Measurements from ENCODE around the gene NCF2.

NCF2 gene

GRCh38 chr1:183607322-183607980 is 17.2 kb upstream of the NCF2 start:
- in situ Hi-C loops (cut with HindIII; ENCODE audit: low pct_unique_long_range_greater_than_20kb, low sequenced_read_pairs): no loop called here
- DNase-seq (ENCODE audit: low read depth in 1 of 2, low spot score in 1 of 2): no peak
- TF ChIP-seq JUND (IDR thresholded peaks at IDR 0.05; ENCODE audit: low read depth): no peak

GRCh38 chr1:183605904-183606303 is 15.6 kb upstream of the NCF2 start:
- TF ChIP-seq JUND (IDR thresholded peaks at IDR 0.05; ENCODE audit: low read depth): peak; percentile 91
- in situ Hi-C loops (cut with HindIII; ENCODE audit: low pct_unique_long_range_greater_than_20kb, low sequenced_read_pairs): no loop called here
- peak in 1 of 2 experiments; percentile 92 for DNase-seq (ENCODE audit: low read depth in 1 of 2, low spot score in 1 of 2)

GRCh38 chr1:183604815-183605214 is 14.6 kb upstream of the NCF2 start:
- TF ChIP-seq JUND (IDR thresholded peaks at IDR 0.05; ENCODE audit: low read depth): no peak
- in situ Hi-C loops (cut with HindIII; ENCODE audit: low pct_unique_long_range_greater_than_20kb, low sequenced_read_pairs): no loop called here
- DNase-seq (ENCODE audit: low read depth in 1 of 2, low spot score in 1 of 2): no peak

GRCh38 chr1:183604038-183604808 is 14.0 kb upstream of the NCF2 start:
- DNase-seq (ENCODE audit: low read depth in 1 of 2, low spot score in 1 of 2): no peak
- no peak for TF ChIP-seq JUND (IDR thresholded peaks at IDR 0.05; ENCODE audit: low read depth)
- in situ Hi-C loops (cut with HindIII; ENCODE audit: low pct_unique_long_range_greater_than_20kb, low sequenced_read_pairs): no loop called here

- in situ Hi-C loops (cut with HindIII; ENCODE audit: low pct_unique_long_range_greater_than_20kb, low sequenced_read_pairs): no loop called here
- TF ChIP-seq JUND (IDR thresholded peaks at IDR 0.05; ENCODE audit: low read depth): no peak
- no peak for DNase-seq (ENCODE audit: low read depth in 1 of 2, low spot score in 1 of 2)
These were observed 12.3 kb upstream of the NCF2 start for GRCh38 chr1:183602510-183602909.

- in situ Hi-C loops (cut with HindIII; ENCODE audit: low pct_unique_long_range_greater_than_20kb, low sequenced_read_pairs): no loop called here
- DNase-seq (ENCODE audit: low read depth in 1 of 2, low spot score in 1 of 2): no peak
- TF ChIP-seq JUND (IDR thresholded peaks at IDR 0.05; ENCODE audit: low read depth): no peak
These were observed 10.4 kb upstream of the NCF2 start for GRCh38 chr1:183600634-183601033.

GRCh38 chr1:183600136-183600535 is 9.9 kb upstream of the NCF2 start:
- no peak for TF ChIP-seq JUND (IDR thresholded peaks at IDR 0.05; ENCODE audit: low read depth)
- in situ Hi-C loops (cut with HindIII; ENCODE audit: low pct_unique_long_range_greater_than_20kb, low sequenced_read_pairs): no loop called here
- DNase-seq (ENCODE audit: low read depth in 1 of 2, low spot score in 1 of 2): peak in 1 of 2 experiments; percentile 69

- no peak for DNase-seq (ENCODE audit: low read depth in 1 of 2, low spot score in 1 of 2)
- in situ Hi-C loops (cut with HindIII; ENCODE audit: low pct_unique_long_range_greater_than_20kb, low sequenced_read_pairs): no loop called here
- no peak for TF ChIP-seq JUND (IDR thresholded peaks at IDR 0.05; ENCODE audit: low read depth)
These were observed 8.1 kb upstream of the NCF2 start for GRCh38 chr1:183598386-183598785.

GRCh38 chr1:183597656-183598347 is 7.5 kb upstream of the NCF2 start:
- DNase-seq (ENCODE audit: low read depth in 1 of 2, low spot score in 1 of 2): no peak
- in situ Hi-C loops (cut with HindIII; ENCODE audit: low pct_unique_long_range_greater_than_20kb, low sequenced_read_pairs): no loop called here
- TF ChIP-seq JUND (IDR thresholded peaks at IDR 0.05; ENCODE audit: low read depth): no peak

- no peak for DNase-seq (ENCODE audit: low read depth in 1 of 2, low spot score in 1 of 2)
- in situ Hi-C loops (cut with HindIII; ENCODE audit: low pct_unique_long_range_greater_than_20kb, low sequenced_read_pairs): no loop called here
- no peak for TF ChIP-seq JUND (IDR thresholded peaks at IDR 0.05; ENCODE audit: low read depth)
These were observed 6.2 kb upstream of the NCF2 start for GRCh38 chr1:183596500-183596899.

GRCh38 chr1:183595537-183595936 is 5.3 kb upstream of the NCF2 start:
- no peak for TF ChIP-seq JUND (IDR thresholded peaks at IDR 0.05; ENCODE audit: low read depth)
- in situ Hi-C loops (cut with HindIII; ENCODE audit: low pct_unique_long_range_greater_than_20kb, low sequenced_read_pairs): no loop called here
- DNase-seq (ENCODE audit: low read depth in 1 of 2, low spot score in 1 of 2): no peak

- in situ Hi-C loops (cut with HindIII; ENCODE audit: low pct_unique_long_range_greater_than_20kb, low sequenced_read_pairs): no loop called here
- no peak for DNase-seq (ENCODE audit: low read depth in 1 of 2, low spot score in 1 of 2)
- TF ChIP-seq JUND (IDR thresholded peaks at IDR 0.05; ENCODE audit: low read depth): no peak
These were observed 3.1 kb upstream of the NCF2 start for GRCh38 chr1:183593356-183593755.

GRCh38 chr1:183592733-183593132 is 2.5 kb upstream of the NCF2 start:
- in situ Hi-C loops (cut with HindIII; ENCODE audit: low pct_unique_long_range_greater_than_20kb, low sequenced_read_pairs): no loop called here
- no peak for TF ChIP-seq JUND (IDR thresholded peaks at IDR 0.05; ENCODE audit: low read depth)
- DNase-seq (ENCODE audit: low read depth in 1 of 2, low spot score in 1 of 2): no peak

All from T47D (cell line).